ENCODE data around the gene CCRL2.

DNA sequence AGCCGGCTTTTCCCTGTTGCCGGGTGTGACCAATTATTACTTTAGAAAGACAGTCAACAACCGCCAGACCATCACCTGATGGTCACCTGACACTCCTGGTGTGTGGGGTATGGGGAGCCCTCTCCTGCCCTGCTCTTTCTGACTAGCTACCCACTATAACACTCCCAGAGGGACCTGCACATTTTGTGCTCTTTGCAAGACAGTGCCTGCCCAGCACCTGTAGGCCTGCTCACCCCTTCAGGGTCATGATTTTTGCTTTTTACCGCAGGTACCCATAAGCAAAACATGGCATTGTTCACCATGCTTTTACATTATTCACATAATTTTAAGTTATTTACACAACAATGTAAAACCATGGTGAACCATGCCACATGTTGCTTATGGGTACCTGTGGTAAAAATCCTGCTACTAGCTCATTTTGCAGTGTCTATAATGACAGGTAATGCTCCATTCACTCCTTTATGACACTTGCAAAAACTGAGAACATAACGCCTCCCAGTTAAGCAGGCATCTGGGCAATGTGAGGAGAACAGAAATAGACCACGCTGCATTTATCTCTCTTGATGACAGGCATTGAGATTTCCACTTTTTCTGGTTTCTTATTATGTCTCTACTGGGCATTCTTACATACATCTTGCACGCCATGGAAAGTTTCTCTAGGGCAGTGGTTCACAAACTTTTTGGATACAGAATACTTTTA lies 9.9 kb downstream of the CCRL2 start:
- TF ChIP-seq HDAC2 (IDR thresholded peaks at IDR 0.05): no peak
- TF ChIP-seq FOXJ3 (CRISPR knock-in tag; IDR thresholded peaks at IDR 0.05): no peak
- no peak for TF ChIP-seq KLF16 (IDR thresholded peaks at IDR 0.05)
- no peak for TF ChIP-seq LEF1 (IDR thresholded peaks at IDR 0.05)
- no peak for TF ChIP-seq EP300 (IDR thresholded peaks at IDR 0.05; ENCODE audit: low read length)
- TF ChIP-seq CREB1 (IDR thresholded peaks at IDR 0.05): no peak
- TF ChIP-seq CREB1 (CRISPR knock-in tag; IDR thresholded peaks at IDR 0.05): no peak
- no peak for TF ChIP-seq MXI1 (IDR thresholded peaks at IDR 0.05; ENCODE audit: low read depth, low read length)
- no peak for TF ChIP-seq ZBTB40 (IDR thresholded peaks at IDR 0.05)
- no peak for TF ChIP-seq ZBTB40 (CRISPR knock-in tag; IDR thresholded peaks at IDR 0.05)
- no peak for TF ChIP-seq CTCF (IDR thresholded peaks at IDR 0.05 in 2 of 3, conservative IDR thresholded peaks at IDR 0.05 in 1 of 3; ENCODE audit: insufficient read depth in 2 of 3, low read depth in 1 of 3, low read length in 3 of 3)
- no peak for TF ChIP-seq FOXM1 (IDR thresholded peaks at IDR 0.05; ENCODE audit: low read depth)
- TF ChIP-seq FOXM1 (CRISPR knock-in tag; IDR thresholded peaks at IDR 0.05; ENCODE audit: low read depth): no peak
